HCT116 (cell line): ENCODE results near the gene PWWP2B. TPM values are rescaled to one million over a fixed set of nuclear protein-coding genes. Genes with fewer than 3 reads are reported as not detected.

ENCODE experiments used
- ATAC-seq: fragments of 200-7000 bp; cut with Tn5 transposase; 2 replicates; pipeline ENCODE4 v1.9.1; 2020; ENCODE audit warnings: mild to moderate bottlenecking, moderate library complexity
- BruUV-seq: library from RNA; stranded (reverse); fragments of 400-500 nt; replicated peaks from 2 replicates; lab custom pipeline; 2021; lab: Mats Ljungman, UMichigan
- CTCF ChIA-PET: fragments of 300-600 bp; sonication (Branson Sonifier 250); formaldehyde crosslinking; loops from one replicate; lab custom pipeline; 2021; ENCODE audit warnings: antibody characterized with exemption; lab: Charles Lee
- POLR2A ChIA-PET: fragments of 300-600, 350-600 bp; sonication (Branson Sonifier 250); formaldehyde crosslinking; loops from one replicate; lab custom pipeline; 2021; ENCODE audit warnings: antibody characterized with exemption; lab: Charles Lee
- RAD21 ChIA-PET, 2 experiments: fragments of 300-600 bp; sonication (Branson Sonifier 250); formaldehyde crosslinking; loops; one replicate each; lab custom pipeline; 2023; ENCODE audit warnings: low total read pairs in 2 of 2; ENCODE audit not compliant: uncharacterized antibody in 2 of 2, unreplicated experiment in 2 of 2, low non-redundant PET in 1 of 2; lab: Charles Lee
- DNase-seq: peaks from one replicate; pipeline ENCODE4 v3.0.0-alpha.2; 2010; ENCODE audit warnings: low read depth, low spot score
- H2AFZ ChIP-seq: fragments of 200-600 bp; shearing (Covaris generic), sonication (generic); 2 replicates; pipeline ENCODE4 v1.6.1; 2017; ENCODE audit warnings: low read depth, mixed run types, mixed read lengths, antibody characterized with exemption, low read length; ENCODE audit not compliant: poor library complexity, severe bottlenecking
- H3K27ac ChIP-seq: 2 replicates; pipeline ENCODE4 v1.5.1; 2012; ENCODE audit warnings: low read depth, low read length
- H3K27me3 ChIP-seq: fragments of 200-600 bp; sonication (generic); 2 replicates; pipeline ENCODE4 v1.6.1; 2016; ENCODE audit warnings: mixed run types, low read length, mixed read lengths; ENCODE audit not compliant: insufficient read depth
- H3K36me3 ChIP-seq, 2 experiments: fragments of 200-500 bp in 1 of 2; fragments of 200-600 bp in 1 of 2; sonication (Bioruptor generic) in 1 of 2; sonication (generic) in 1 of 2; 2 replicates each; pipeline versions ENCODE4 v1.5.1 to v1.6.1; 2014 to 2016; ENCODE audit warnings: low read length in 2 of 2, inconsistent platforms in 1 of 2, mixed read lengths in 1 of 2, mixed run types in 1 of 2; ENCODE audit not compliant: insufficient read depth in 2 of 2, control insufficient read depth in 1 of 2
- H3K4me1 ChIP-seq, 2 experiments: fragments of 200-600 bp in 1 of 2; sonication (generic) in 1 of 2; 2 replicates each; pipeline versions ENCODE4 v1.5.1 to v1.6.1; 2012 to 2017; ENCODE audit warnings: low read length in 2 of 2, inconsistent platforms in 1 of 2, mild to moderate bottlenecking in 1 of 2, mixed read lengths in 1 of 2, mixed run types in 1 of 2, moderate library complexity in 1 of 2; ENCODE audit not compliant: insufficient read depth in 2 of 2, control insufficient read depth in 1 of 2
- H3K4me2 ChIP-seq: fragments of 200-600 bp; sonication (generic); 2 replicates; pipeline ENCODE4 v1.6.1; 2017; ENCODE audit warnings: mixed run types, low read length, mixed read lengths
- H3K4me3 ChIP-seq, 2 experiments: fragments of 200-600 bp in 1 of 2; sonication (generic) in 1 of 2; replicated peaks in 1 of 2; 2 replicates each; pipeline ENCODE4 v1.5.1; 2011 to 2016; ENCODE audit warnings: low read length in 2 of 2, control low read depth in 1 of 2, low read depth in 1 of 2, mild to moderate bottlenecking in 1 of 2, mixed read lengths in 1 of 2, mixed run types in 1 of 2
- H3K79me2 ChIP-seq: fragments of 200-600 bp; sonication (generic); 2 replicates; pipeline ENCODE4 v1.6.1; 2017; ENCODE audit warnings: mild to moderate bottlenecking, mixed run types, low read length, moderate library complexity, mixed read lengths; ENCODE audit not compliant: insufficient read depth
- H3K9ac ChIP-seq: fragments of 200-600 bp; sonication (generic); 2 replicates; pipeline ENCODE4 v1.6.1; 2016; ENCODE audit warnings: low read length, mixed read lengths
- H3K9me2 ChIP-seq: fragments of 200-600 bp; sonication (generic), shearing (Covaris generic); 2 replicates; pipeline ENCODE4 v1.6.1; 2017; ENCODE audit warnings: mixed run types, mild to moderate bottlenecking, moderate library complexity; ENCODE audit not compliant: insufficient read depth
- H3K9me3 ChIP-seq, 2 experiments: fragments of 200-500 bp in 1 of 2; fragments of 200-600 bp in 1 of 2; sonication (Bioruptor generic) in 1 of 2; sonication (generic) in 1 of 2; 2 replicates each; pipeline ENCODE4 v1.6.1; 2014 to 2017; ENCODE audit warnings: low read length in 2 of 2, mixed read lengths in 2 of 2, inconsistent platforms in 1 of 2, low read depth in 1 of 2, mild to moderate bottlenecking in 1 of 2, mixed run types in 1 of 2, moderate library complexity in 1 of 2; ENCODE audit not compliant: control insufficient read depth in 1 of 2, insufficient read depth in 1 of 2
- H4K20me1 ChIP-seq: fragments of 200-600 bp; sonication (generic), shearing (Covaris generic); 2 replicates; pipeline ENCODE4 v1.6.1; 2017; ENCODE audit warnings: mixed run types, mild to moderate bottlenecking, moderate library complexity; ENCODE audit not compliant: insufficient read depth
- CTCF ChIP-seq, 3 experiments: fragments of 200-600 bp in 1 of 3; sonication (generic) in 1 of 3; IDR thresholded peaks in 2 of 3; conservative IDR thresholded peaks in 1 of 3; 2 replicates each; pipeline ENCODE4 v1.5.1; 2012 to 2017; ENCODE audit warnings: low read depth in 2 of 3, low read length in 2 of 3, antibody characterized with exemption in 1 of 3, borderline replicate concordance in 1 of 3, control low read depth in 1 of 3, mild to moderate bottlenecking in 1 of 3, mixed read lengths in 1 of 3, mixed run types in 1 of 3, moderate library complexity in 1 of 3; ENCODE audit not compliant: insufficient read depth in 1 of 3
- POLR2AphosphoS5 ChIP-seq: IDR thresholded peaks from 2 replicates; pipeline ENCODE4 v1.6.1; 2011; ENCODE audit warnings: mild to moderate bottlenecking, low read depth, low read length, moderate library complexity
- RAD21 ChIP-seq: IDR thresholded peaks from 2 replicates; pipeline ENCODE4 v1.6.1; 2012; ENCODE audit warnings: low read depth, mild to moderate bottlenecking
- SIN3A ChIP-seq: IDR thresholded peaks from 2 replicates; pipeline ENCODE4 v1.6.1; 2012; ENCODE audit warnings: low read depth
- ZNF274 ChIP-seq: fragments of 200-500 bp; sonication (Bioruptor generic); IDR thresholded peaks from 2 replicates; pipeline ENCODE4 v1.6.1; 2014; ENCODE audit warnings: mild to moderate bottlenecking, low read depth, low read length, inconsistent platforms
- intact Hi-C: fragments of 100-400 bp; cut with micrococcal nuclease; formaldehyde crosslinking; loops from 2 replicates; pipeline ENCODE4 v1.10.0; 2022
- total RNA-seq: library from RNA; stranded (reverse); gene quantifications from one replicate; pipeline ENCODE4 v1.2.1, GENCODE V29; 2021; ENCODE audit not compliant: unreplicated experiment

The PWWP2B gene
- total RNA-seq, 1 experiment from 2014 or later = 13.9 TPM

- H2AFZ ChIP-seq = no peak overlapping the region
- H3K4me3 ChIP-seq = no peak overlapping the region
- RAD21 ChIA-PET = interaction anchor here in 1 of 2 experiments (0.7 kb wide), 1 partner anchor 60 kb away, joined by 3 read pairs; no protein-coding TSS in a partner anchor
- no peaks in the 10 kb centered on the region for H3K36me3 ChIP-seq
- intact Hi-C loops = loop anchor here (1.0 to 5.0 kb wide), 2 partner anchors 79 to 179 kb away; partner anchors contain the start of gene INPP5A
- no peak overlapping the region for H3K27ac ChIP-seq
- TF ChIP-seq RAD21 = peak; percentile 94
- no peak for TF ChIP-seq ZNF274
- peak; percentile 69 to 73 (median 72) for TF ChIP-seq CTCF (IDR thresholded peaks at IDR 0.05 in 2 of 3, conservative IDR thresholded peaks at IDR 0.05 in 1 of 3; ENCODE audit: borderline replicate concordance in 1 of 3, insufficient read depth in 1 of 3, low read depth in 2 of 3, low read length in 2 of 3)
- TF ChIP-seq SIN3A = no peak
- TF ChIP-seq POLR2AphosphoS5 = no peak
- H3K9me3 ChIP-seq = no peaks in the 10 kb centered on the region
- H3K27me3 ChIP-seq = no peaks in the 10 kb centered on the region
- DNase-seq = no peak
- no peaks in the 10 kb centered on the region for H3K79me2 ChIP-seq
- no TSS peak for BruUV-seq
- H4K20me1 ChIP-seq = no peaks in the 10 kb centered on the region
- CTCF ChIA-PET = interaction anchor here (1.2 kb wide), 1 partner anchor 113 kb away, joined by 3 read pairs; no protein-coding TSS in a partner anchor
- no peak overlapping the region for H3K4me2 ChIP-seq
- POLR2A ChIA-PET = no interaction called here
- peak; percentile 83 for ATAC-seq
- no peak overlapping the region for H3K9ac ChIP-seq
- peaks cover 0 to 8% of the 10 kb centered on the region in 2 experiments; a peak in 1 of 4 replicates for H3K4me1 ChIP-seq
- H3K9me2 ChIP-seq = no peaks in the 10 kb centered on the region
Observed at GRCh38 chr10:132458586-132459300, 61.7 kb downstream of the PWWP2B start.
